IPS-18c (cell line): ENCODE results near the gene SAYSD1.

ENCODE experiments used
- H3K4me3 ChIP-seq: 2 replicates; pipeline ENCODE4 v1.7.0; 2013; ENCODE audit warnings: low read depth, mild to moderate bottlenecking, low read length, moderate library complexity; ENCODE audit not compliant: insufficient read depth
- H3K9me3 ChIP-seq: one replicate; pipeline ENCODE4 v1.6.1; 2013; ENCODE audit warnings: mild to moderate bottlenecking, low read length, moderate library complexity; ENCODE audit not compliant: control insufficient read depth, insufficient read depth

Gene SAYSD1

DNA sequence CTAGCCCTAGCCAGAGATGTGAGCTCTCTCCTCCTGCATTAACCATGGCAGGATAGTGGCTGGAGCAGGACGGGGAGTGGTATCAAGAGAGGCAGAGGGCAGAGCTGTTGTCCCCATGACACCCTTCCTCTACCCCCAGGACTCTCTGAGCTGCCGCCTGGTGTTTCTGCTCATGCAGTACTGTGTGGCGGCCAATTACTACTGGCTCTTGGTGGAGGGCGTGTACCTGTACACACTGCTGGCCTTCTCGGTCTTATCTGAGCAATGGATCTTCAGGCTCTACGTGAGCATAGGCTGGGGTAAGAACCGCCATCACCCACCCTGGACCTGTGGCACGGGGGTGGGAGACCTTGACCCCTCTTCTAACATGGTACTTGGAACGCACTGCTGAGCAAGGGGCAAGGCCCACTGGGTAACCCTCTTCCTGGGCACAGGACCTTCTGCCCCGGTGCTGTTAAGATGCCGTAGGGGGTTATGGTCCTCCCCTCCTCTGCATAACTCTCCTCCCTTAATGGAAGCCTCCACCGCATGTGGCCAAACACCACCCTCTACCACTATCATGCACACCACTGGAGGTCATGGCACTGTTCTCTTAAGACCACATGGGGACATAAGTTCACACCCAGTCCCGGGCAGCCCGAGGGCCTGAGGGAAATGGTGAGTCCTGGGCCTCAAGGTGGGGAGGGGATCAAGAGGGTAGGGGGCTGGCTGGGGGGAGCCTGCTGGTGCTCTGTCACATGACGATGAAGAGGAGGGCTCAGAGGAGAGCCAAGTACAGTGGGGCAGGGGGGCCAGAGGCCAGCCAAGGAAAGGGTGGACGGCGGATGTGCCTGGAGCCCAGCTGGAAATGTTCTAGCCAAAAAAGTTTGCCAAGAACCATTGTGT lies 41.3 kb downstream of the SAYSD1 start:
- Histone ChIP-seq H3K9me3 (peaks cover 2% of the 10 kb centered on the region), H3K4me3 (no peak overlapping the region)

DNA sequence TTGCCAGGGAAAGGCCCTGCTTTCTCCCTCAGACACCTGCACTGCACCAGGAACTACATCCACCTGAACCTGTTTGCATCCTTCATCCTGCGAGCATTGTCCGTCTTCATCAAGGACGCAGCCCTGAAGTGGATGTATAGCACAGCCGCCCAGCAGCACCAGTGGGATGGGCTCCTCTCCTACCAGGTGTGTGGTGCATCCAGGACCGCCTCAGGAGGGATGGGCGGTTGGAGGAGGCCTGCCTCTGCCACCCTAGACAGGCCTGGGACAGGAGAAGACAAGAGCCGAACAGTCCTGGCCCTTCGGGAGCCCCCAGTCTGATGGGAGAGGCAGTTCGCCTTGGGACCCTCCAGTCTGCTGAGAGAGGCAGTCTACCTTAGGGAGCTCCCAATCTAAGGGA lies 42.2 kb downstream of the SAYSD1 start:
- H3K4me3 ChIP-seq = no peak overlapping the region
- peaks cover 2% of the 10 kb centered on the region for H3K9me3 ChIP-seq

DNA sequence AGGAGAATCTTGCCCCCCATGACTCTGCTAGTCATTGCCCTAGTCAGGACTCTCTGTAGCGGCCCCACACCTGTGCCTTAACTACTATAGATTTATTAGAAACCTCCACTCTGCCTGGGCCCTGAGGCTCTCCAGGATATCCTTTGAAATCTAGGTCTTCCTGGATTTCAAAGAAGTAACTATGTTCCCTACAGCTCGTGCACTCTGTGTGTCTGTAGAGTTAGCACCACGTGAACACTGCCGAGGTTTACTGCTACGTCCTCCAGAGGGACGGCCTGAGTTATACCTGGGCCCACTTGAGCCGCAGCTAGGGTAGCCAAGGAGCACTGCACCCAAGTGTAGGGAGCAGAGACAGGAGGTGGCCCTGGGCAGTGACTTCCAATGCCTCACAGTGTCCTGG lies 46.6 kb downstream of the SAYSD1 start:
- peaks cover 6% of the 10 kb centered on the region for H3K9me3 ChIP-seq
- H3K4me3 ChIP-seq = no peak overlapping the region

DNA sequence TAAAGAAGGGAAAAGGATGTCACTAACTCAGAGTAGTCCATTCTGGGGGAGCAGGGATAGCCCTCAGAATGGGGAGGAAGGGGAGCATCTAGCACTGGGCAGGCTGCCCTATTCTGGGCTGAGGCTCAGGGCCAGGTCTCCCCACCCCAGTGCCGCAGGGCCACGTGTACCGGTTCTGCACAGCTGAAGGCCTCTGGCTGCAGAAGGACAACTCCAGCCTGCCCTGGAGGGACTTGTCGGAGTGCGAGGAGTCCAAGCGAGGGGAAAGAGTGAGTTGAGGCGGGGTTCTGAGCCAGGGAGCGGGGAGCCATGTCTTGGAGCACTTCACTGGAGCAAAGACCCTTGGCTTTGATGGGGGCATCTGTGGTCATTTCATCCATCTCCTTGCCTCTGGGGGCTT lies 49.4 kb downstream of the SAYSD1 start:
- Histone ChIP-seq H3K4me3 (no peak overlapping the region), H3K9me3 (peaks cover 4% of the 10 kb centered on the region)

DNA sequence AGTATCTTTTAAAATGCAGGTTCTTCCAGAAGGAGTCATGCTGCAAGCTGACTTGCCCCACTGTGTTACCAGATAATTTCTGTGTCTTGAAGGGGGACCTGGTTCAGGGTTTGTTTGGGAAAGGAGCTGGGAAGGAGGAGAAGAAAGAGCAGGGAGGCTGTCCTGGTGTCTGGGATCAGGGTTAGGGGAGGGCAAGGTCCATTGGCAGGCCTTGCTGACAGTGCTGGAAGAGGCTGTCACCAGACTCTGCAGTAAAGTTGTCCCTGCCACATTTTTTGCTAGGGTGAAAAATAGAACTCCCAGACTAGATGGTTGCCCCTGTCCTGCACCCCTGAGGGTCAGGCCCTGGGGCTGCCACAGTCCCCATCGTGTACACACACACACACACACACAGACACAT lies 51.5 kb downstream of the SAYSD1 start:
- Histone ChIP-seq H3K9me3 (peaks cover 4% of the 10 kb centered on the region), H3K4me3 (no peak overlapping the region)

DNA sequence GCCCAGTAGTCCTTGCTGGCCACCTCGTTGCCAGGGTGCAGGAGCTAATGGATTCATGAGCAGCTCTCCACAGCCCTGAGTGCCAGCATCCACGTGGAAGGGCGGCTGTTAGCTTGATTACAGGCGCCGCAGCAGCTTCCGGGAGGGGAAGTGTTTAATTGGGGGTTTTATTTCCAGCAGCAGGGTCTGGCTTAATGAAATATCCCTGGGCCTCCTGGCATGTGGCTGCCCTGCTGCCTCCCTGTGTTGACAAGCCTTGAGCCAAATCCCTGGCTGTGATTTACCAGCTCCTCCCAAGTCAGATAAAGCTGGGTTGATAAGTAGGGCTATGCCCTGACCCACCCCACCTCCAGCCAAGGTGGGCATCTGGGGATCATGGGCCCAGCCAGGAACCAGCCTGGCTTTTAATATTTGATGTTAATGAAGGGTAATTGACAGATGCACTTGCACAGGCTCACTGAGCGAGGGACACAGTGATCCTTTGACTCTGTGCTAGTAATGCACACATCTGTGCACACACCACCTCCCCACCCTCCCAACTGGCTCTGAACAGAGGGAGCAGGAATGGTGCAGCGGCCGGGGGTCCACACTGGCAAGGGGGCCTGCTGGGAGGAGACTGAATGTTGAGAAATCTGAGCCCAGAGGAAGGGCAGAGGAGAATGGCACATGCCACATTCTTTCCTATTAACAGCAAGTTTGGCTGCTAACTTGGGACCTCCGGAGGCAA lies 52.8 kb downstream of the SAYSD1 start:
- Histone ChIP-seq H3K4me3 (no peak overlapping the region), H3K9me3 (peaks cover 4% of the 10 kb centered on the region)

DNA sequence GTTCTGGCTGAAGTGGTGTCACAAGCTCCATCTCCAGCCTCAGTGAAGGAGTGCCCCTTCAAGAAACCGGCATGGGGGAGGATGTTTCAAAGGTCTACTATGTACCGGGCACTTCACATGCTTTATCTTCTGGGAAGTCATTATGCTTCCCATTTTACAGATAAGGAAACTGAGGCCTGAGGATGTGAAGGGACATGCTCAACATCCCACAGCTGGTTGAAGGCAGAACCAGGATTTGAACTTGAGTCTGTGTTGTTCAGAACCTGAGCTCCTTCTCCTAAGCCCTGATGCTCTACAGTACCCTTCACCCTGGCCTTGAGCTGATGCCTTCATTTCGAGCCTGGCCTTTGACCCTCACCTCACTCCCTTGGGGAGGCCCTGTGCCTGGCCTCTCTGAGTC lies 53.4 kb downstream of the SAYSD1 start:
- H3K4me3 ChIP-seq = no peak overlapping the region

DNA sequence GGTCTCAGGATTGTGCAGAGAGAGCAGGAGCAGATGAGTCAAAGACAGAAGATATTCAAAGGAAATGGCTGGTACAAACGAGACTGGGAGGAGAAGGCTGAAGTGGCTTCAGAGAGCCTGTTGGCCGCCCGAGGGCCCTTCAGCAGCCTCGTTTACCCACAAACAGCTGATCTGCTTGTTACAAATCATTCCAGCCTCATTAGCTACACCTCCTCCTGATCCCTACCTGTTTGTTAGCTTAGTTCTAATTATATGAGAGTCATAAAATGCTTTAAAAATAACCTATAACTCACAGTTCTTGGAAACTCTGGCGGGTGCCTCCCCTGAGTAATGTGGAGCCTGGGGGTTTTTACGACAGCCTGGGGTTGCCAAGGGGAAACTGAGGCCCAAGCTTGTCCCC lies 53.8 kb downstream of the SAYSD1 start:
- no peak overlapping the region for H3K4me3 ChIP-seq
- H3K9me3 ChIP-seq = peaks cover 4% of the 10 kb centered on the region

More for the DNA sequence above, 53.4 kb downstream of the SAYSD1 start:
- peaks cover 4% of the 10 kb centered on the region for H3K9me3 ChIP-seq

DNA sequence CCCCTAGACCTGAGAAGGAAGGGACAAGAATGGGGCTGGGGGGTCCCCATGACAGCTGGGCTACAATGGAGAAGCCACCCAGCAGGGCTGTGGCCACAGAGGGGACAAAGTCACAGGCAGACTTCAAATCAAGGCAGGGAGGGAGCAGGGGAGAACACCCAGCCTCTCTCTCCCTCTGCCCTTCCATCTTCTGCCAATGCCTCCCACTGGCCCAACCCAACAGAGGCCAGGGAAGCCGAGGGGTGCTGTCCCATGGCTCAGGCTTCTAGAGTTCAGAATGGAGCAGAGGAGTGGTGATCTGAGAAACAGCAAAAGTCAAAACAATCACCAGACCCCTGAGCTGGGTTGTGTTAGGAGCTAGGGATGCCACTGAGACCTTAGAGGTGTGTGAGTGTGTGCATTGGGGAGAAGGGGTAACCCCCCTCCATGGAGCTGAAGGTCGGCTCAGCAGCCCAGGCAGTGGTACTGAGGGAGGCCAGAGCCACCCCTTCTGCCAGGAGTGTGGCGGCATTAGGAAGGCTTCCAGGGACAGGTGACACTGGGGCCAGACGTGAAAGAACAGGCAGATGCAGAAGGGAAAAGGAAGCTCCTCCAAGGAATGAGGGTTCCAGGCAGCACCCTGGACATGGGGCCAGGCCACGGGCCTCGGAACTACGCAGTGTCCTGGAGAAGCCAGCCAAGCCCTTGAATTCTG lies 54.4 kb downstream of the SAYSD1 start:
- Histone ChIP-seq H3K9me3 (peaks cover 2% of the 10 kb centered on the region), H3K4me3 (no peak overlapping the region)

DNA sequence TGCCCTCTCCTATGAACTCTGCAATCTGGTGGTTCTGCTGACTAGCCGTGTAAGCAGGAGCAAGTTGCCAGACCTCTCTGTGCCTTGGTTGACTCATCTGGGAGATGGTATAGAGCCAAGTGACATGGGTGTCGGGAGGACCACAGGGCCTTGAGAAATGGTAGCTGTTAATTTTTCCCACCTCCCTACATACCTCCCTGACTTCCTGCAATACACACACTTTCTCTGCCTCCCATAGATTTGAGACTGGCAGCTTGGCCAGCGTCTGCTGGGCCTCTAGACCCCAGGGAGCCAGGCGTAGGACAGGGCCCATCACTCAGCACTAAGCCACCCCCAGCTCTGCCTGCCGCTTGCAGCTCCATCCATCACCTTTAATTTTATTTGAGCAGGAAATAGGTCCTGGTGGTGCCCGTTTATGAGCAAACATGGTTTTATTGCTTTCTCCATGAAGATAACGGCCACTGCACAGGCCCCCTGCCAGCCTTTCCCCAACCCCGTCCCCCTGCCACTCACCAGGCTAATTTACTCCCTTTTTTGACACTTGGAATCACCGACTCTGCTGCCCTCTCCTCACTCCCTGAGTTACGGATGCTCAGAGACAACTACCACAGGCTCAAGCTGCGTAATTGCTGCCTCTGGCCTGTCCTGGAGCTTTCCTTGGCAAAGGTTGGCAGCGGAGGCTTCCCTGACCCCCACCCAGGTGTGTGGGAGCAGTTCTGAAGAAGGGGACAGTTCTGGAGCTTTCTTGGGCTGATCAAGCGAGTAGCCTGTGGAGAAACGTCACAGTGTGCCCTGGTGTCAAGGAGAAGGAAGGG lies 55.3 kb downstream of the SAYSD1 start:
- H3K4me3 ChIP-seq = no peak overlapping the region

DNA sequence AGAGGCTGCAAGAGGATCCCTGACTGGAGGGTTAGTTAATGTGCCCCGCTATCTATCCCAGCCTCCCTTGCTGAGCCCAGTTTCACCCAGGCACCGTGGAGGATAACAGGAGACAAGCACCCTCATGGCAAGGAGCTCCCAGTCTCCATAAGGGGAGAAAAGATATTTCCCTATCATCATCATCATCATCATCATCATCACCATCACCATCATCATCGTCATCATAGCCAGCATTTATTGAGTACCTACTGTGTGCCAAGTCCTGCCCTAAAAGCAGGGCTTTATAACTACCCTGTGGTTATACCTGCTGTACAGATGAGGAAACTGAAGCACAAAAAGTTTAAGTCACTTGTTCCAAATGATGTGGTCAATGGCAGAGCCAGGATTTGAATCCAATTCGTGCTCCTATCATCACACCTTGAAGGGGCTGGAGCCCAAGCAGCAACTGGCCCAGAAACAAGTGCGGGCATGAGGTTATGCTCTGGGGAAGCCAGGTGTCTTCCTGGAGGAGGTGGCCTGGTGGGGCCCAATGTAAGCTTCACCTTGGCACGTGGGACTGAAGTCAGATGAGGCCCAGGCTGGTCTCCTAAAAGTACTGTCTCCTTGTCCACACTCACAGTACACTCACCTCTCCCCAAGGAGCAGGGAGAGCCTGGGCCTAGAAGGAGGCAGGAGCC lies 56.4 kb downstream of the SAYSD1 start:
- Histone ChIP-seq H3K9me3 (peaks cover 2% of the 10 kb centered on the region), H3K4me3 (no peak overlapping the region)

More for the DNA sequence above, 55.3 kb downstream of the SAYSD1 start:
- H3K9me3 ChIP-seq = peaks cover 4% of the 10 kb centered on the region

DNA sequence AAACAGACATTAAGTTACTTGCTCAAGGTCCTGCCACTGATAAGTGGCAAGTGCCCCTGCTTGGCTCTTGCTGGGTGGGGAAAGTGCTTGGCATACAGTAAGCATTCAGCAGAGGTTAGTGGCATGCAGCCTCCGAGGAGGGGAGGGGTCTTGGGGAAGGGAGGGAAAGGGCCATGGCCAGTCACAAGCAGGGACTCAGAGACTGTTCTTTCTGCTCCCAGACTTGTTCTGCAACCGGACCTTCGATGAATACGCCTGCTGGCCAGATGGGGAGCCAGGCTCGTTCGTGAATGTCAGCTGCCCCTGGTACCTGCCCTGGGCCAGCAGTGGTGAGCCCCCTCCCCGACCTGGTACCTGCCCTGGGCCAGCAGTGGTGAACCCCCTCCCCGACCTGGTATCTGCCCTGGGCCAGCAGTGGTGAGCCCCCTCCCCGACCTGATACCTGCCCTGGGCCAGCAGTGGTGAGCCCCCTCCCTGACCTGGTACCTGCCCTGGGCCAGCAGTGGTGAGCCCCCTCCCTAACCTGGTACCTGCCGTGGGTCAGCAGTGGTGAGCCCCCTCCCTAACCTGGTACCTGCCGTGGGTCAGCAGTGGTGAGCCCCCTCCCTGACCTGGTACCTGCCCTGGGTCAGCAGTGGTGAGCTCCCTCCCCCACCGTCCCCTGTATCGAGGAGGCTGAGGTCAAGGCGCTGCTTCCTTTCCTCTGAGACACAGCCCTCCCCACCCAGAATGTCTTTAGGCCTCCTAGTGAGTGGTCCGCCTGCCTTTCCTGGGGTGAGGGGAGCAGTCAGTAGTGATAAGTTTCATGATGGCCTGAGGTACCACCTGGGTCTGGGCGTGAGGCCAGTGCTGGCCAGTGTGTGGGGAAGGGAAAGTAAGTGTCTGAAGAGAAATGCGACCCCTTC lies 57.5 kb downstream of the SAYSD1 start:
- Histone ChIP-seq H3K9me3 (peaks cover 2% of the 10 kb centered on the region), H3K4me3 (no peak overlapping the region)

DNA sequence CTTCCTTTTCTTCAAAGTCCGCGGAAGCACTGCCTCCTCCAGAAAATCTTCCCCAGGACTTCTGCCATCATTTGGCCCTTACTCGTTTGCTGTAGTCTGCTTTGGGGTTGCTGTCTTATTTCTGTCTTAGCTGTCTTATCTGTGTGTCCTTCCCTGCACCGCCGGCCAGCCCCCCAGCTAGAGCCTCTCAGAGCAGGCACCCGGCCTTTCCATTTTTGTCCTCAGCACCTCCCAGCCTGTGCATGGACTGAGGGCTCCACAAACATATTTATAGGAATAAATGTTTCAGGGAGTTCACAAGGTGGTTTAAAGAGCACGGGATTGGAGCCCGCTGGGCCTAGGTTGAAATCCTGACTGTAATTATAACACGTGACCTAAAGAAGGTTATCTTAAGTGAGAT lies 58.3 kb downstream of the SAYSD1 start:
- Histone ChIP-seq H3K4me3 (no peak overlapping the region), H3K9me3 (peaks cover 2% of the 10 kb centered on the region)

DNA sequence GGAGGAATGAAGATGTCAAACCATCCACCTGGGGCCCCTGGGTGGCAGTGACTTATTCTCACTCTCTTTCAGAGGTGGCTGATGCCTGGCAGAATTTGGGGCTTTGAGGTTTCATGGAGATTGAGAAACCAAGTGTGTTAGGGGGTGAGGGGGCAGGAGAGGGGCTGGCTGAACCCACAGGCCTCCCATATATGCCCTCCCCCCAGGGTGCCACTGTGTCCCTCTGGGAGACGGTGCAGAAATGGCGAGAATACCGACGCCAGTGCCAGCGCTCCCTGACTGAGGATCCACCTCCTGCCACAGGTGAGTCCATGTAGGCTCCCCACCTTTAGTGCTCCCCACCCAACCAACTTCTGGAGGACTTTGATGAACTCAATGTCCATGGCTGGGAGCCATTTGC lies 58.8 kb downstream of the SAYSD1 start:
- no peak overlapping the region for H3K4me3 ChIP-seq
- H3K9me3 ChIP-seq = peaks cover 2% of the 10 kb centered on the region

DNA sequence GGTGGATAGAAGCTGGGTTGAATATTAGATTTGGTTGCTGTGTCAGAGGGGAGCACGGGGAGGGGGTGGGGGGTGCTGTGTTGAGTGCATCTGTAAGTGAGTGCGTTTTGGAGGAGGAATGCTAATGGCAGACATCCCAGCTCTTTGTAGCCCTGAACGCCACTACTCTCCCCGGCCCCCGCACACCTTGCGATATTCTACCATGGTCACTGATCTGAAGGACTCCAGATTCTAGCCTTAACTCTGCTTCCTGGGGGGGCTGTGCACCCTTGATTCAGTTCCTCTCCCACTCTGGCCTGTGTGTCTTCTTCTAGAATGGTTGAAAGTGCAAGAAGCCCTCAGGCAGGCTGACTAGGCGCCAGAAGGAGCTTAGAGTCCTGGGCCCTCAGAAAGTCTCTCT lies 59.3 kb downstream of the SAYSD1 start:
- H3K4me3 ChIP-seq = no peak overlapping the region
- H3K9me3 ChIP-seq = peaks cover 2% of the 10 kb centered on the region
